H1 (cell line): ENCODE results near the gene NEURL1.

Experiments used
- CEBPB ChIP-seq: IDR thresholded peaks from 2 replicates; pipeline ENCODE4 v1.6.1; 2012; ENCODE audit warnings: low read depth, low read length
- CTCF ChIP-seq, 3 experiments: IDR thresholded peaks; 1 replicate in 2 of 3; 2 replicates in 1 of 3; pipeline versions ENCODE4 v1.5.1 to v1.6.1; 2011; ENCODE audit warnings: low read length in 3 of 3, mild to moderate bottlenecking in 3 of 3, inconsistent platforms in 2 of 3, low read depth in 1 of 3, moderate library complexity in 1 of 3; ENCODE audit not compliant: insufficient read depth in 1 of 3; ENCODE audit errors: control extremely low read depth in 1 of 3
- JUN ChIP-seq: IDR thresholded peaks from 2 replicates; pipeline ENCODE4 v1.6.1; 2011; ENCODE audit warnings: low read depth, mild to moderate bottlenecking, improper control_type of control experiment, low read length
- POLR2AphosphoS5 ChIP-seq: IDR thresholded peaks from 2 replicates; pipeline ENCODE4 v1.6.1; 2011; ENCODE audit warnings: low read depth, low read length
- SIN3A ChIP-seq, 2 experiments: IDR thresholded peaks in 1 of 2; conservative IDR thresholded peaks in 1 of 2; 2 replicates each; pipeline ENCODE4 v1.6.1; 2011 to 2012; ENCODE audit warnings: low read length in 2 of 2, improper control_type of control experiment in 1 of 2, low read depth in 1 of 2, mild to moderate bottlenecking in 1 of 2

GRCh38 chr10:103559776-103560175, 66.3 kb downstream of the NEURL1 start:
- TF ChIP-seq JUN, result no peak
- no peak for TF ChIP-seq CTCF (IDR thresholded peaks at IDR 0.05; ENCODE audit: control extremely low read depth in 1 of 3, insufficient read depth in 1 of 3, low read depth in 1 of 3, low read length in 3 of 3)
- TF ChIP-seq POLR2AphosphoS5, result no peak
- no peak for TF ChIP-seq CEBPB
- no peak for TF ChIP-seq SIN3A (conservative IDR thresholded peaks at IDR 0.05 in 1 of 2, IDR thresholded peaks at IDR 0.05 in 1 of 2; ENCODE audit: low read depth in 1 of 2, low read length in 2 of 2)
